HCT116 (cell line): ENCODE results near the gene OST4. TPM values are rescaled to one million over a fixed set of nuclear protein-coding genes. Genes with fewer than 3 reads are reported as not detected.

Source experiments
- ATAC-seq: fragments of 200-7000 bp; cut with Tn5 transposase; 2 replicates; pipeline ENCODE4 v1.9.1; 2020; ENCODE audit warnings: mild to moderate bottlenecking, moderate library complexity
- BruUV-seq: library from RNA; stranded (reverse); fragments of 400-500 nt; replicated peaks from 2 replicates; lab custom pipeline; 2021; lab: Mats Ljungman, UMichigan
- CTCF ChIA-PET: fragments of 300-600 bp; sonication (Branson Sonifier 250); formaldehyde crosslinking; loops from one replicate; lab custom pipeline; 2021; ENCODE audit warnings: antibody characterized with exemption; lab: Charles Lee
- POLR2A ChIA-PET: fragments of 300-600, 350-600 bp; sonication (Branson Sonifier 250); formaldehyde crosslinking; loops from one replicate; lab custom pipeline; 2021; ENCODE audit warnings: antibody characterized with exemption; lab: Charles Lee
- RAD21 ChIA-PET, 2 experiments: fragments of 300-600 bp; sonication (Branson Sonifier 250); formaldehyde crosslinking; loops; one replicate each; lab custom pipeline; 2023; ENCODE audit warnings: low total read pairs in 2 of 2; ENCODE audit not compliant: uncharacterized antibody in 2 of 2, unreplicated experiment in 2 of 2, low non-redundant PET in 1 of 2; lab: Charles Lee
- DNase-seq: peaks from one replicate; pipeline ENCODE4 v3.0.0-alpha.2; 2010; ENCODE audit warnings: low read depth, low spot score
- H2AFZ ChIP-seq: fragments of 200-600 bp; shearing (Covaris generic), sonication (generic); 2 replicates; pipeline ENCODE4 v1.6.1; 2017; ENCODE audit warnings: low read depth, mixed run types, mixed read lengths, antibody characterized with exemption, low read length; ENCODE audit not compliant: poor library complexity, severe bottlenecking
- H3K27ac ChIP-seq: 2 replicates; pipeline ENCODE4 v1.5.1; 2012; ENCODE audit warnings: low read depth, low read length
- H3K27me3 ChIP-seq: fragments of 200-600 bp; sonication (generic); 2 replicates; pipeline ENCODE4 v1.6.1; 2016; ENCODE audit warnings: mixed run types, low read length, mixed read lengths; ENCODE audit not compliant: insufficient read depth
- H3K36me3 ChIP-seq, 2 experiments: fragments of 200-500 bp in 1 of 2; fragments of 200-600 bp in 1 of 2; sonication (Bioruptor generic) in 1 of 2; sonication (generic) in 1 of 2; 2 replicates each; pipeline versions ENCODE4 v1.5.1 to v1.6.1; 2014 to 2016; ENCODE audit warnings: low read length in 2 of 2, inconsistent platforms in 1 of 2, mixed read lengths in 1 of 2, mixed run types in 1 of 2; ENCODE audit not compliant: insufficient read depth in 2 of 2, control insufficient read depth in 1 of 2
- H3K4me1 ChIP-seq, 2 experiments: fragments of 200-600 bp in 1 of 2; sonication (generic) in 1 of 2; 2 replicates each; pipeline versions ENCODE4 v1.5.1 to v1.6.1; 2012 to 2017; ENCODE audit warnings: low read length in 2 of 2, inconsistent platforms in 1 of 2, mild to moderate bottlenecking in 1 of 2, mixed read lengths in 1 of 2, mixed run types in 1 of 2, moderate library complexity in 1 of 2; ENCODE audit not compliant: insufficient read depth in 2 of 2, control insufficient read depth in 1 of 2
- H3K4me2 ChIP-seq: fragments of 200-600 bp; sonication (generic); 2 replicates; pipeline ENCODE4 v1.6.1; 2017; ENCODE audit warnings: mixed run types, low read length, mixed read lengths
- H3K4me3 ChIP-seq, 2 experiments: fragments of 200-600 bp in 1 of 2; sonication (generic) in 1 of 2; replicated peaks in 1 of 2; 2 replicates each; pipeline ENCODE4 v1.5.1; 2011 to 2016; ENCODE audit warnings: low read length in 2 of 2, control low read depth in 1 of 2, low read depth in 1 of 2, mild to moderate bottlenecking in 1 of 2, mixed read lengths in 1 of 2, mixed run types in 1 of 2
- H3K79me2 ChIP-seq: fragments of 200-600 bp; sonication (generic); 2 replicates; pipeline ENCODE4 v1.6.1; 2017; ENCODE audit warnings: mild to moderate bottlenecking, mixed run types, low read length, moderate library complexity, mixed read lengths; ENCODE audit not compliant: insufficient read depth
- H3K9ac ChIP-seq: fragments of 200-600 bp; sonication (generic); 2 replicates; pipeline ENCODE4 v1.6.1; 2016; ENCODE audit warnings: low read length, mixed read lengths
- H3K9me2 ChIP-seq: fragments of 200-600 bp; sonication (generic), shearing (Covaris generic); 2 replicates; pipeline ENCODE4 v1.6.1; 2017; ENCODE audit warnings: mixed run types, mild to moderate bottlenecking, moderate library complexity; ENCODE audit not compliant: insufficient read depth
- H3K9me3 ChIP-seq, 2 experiments: fragments of 200-500 bp in 1 of 2; fragments of 200-600 bp in 1 of 2; sonication (Bioruptor generic) in 1 of 2; sonication (generic) in 1 of 2; 2 replicates each; pipeline ENCODE4 v1.6.1; 2014 to 2017; ENCODE audit warnings: low read length in 2 of 2, mixed read lengths in 2 of 2, inconsistent platforms in 1 of 2, low read depth in 1 of 2, mild to moderate bottlenecking in 1 of 2, mixed run types in 1 of 2, moderate library complexity in 1 of 2; ENCODE audit not compliant: control insufficient read depth in 1 of 2, insufficient read depth in 1 of 2
- H4K20me1 ChIP-seq: fragments of 200-600 bp; sonication (generic), shearing (Covaris generic); 2 replicates; pipeline ENCODE4 v1.6.1; 2017; ENCODE audit warnings: mixed run types, mild to moderate bottlenecking, moderate library complexity; ENCODE audit not compliant: insufficient read depth
- ATF3 ChIP-seq: IDR thresholded peaks from 2 replicates; pipeline ENCODE4 v1.6.1; 2012
- CBX3 ChIP-seq: IDR thresholded peaks from 2 replicates; pipeline ENCODE4 v1.6.1; 2012; ENCODE audit warnings: low read depth
- ELF1 ChIP-seq: IDR thresholded peaks from 2 replicates; pipeline ENCODE4 v1.6.1; 2012; ENCODE audit warnings: low read depth, borderline replicate concordance
- EZH2 ChIP-seq: fragments of 200-600 bp; sonication (generic); IDR thresholded peaks from 2 replicates; pipeline ENCODE4 v1.6.1; 2017; ENCODE audit warnings: antibody characterized with exemption, mixed run types
- FOSL1 ChIP-seq: IDR thresholded peaks from 2 replicates; pipeline ENCODE4 v1.6.1; 2012; ENCODE audit warnings: low read depth
- JUND ChIP-seq: IDR thresholded peaks from 2 replicates; pipeline ENCODE4 v1.6.1; 2012
- MAX ChIP-seq: IDR thresholded peaks from 2 replicates; pipeline ENCODE4 v1.6.1; 2012
- POLR2A ChIP-seq: IDR thresholded peaks from 2 replicates; pipeline ENCODE4 v1.7.0; 2011; ENCODE audit warnings: borderline replicate concordance; ENCODE audit not compliant: insufficient read depth, insufficient read length; ENCODE audit errors: extremely low read depth
- REST ChIP-seq: IDR thresholded peaks from 2 replicates; pipeline ENCODE4 v1.6.1; 2012; ENCODE audit warnings: low read depth
- SIN3A ChIP-seq: IDR thresholded peaks from 2 replicates; pipeline ENCODE4 v1.6.1; 2012; ENCODE audit warnings: low read depth
- SRF ChIP-seq: IDR thresholded peaks from 2 replicates; pipeline ENCODE4 v1.6.1; 2012; ENCODE audit warnings: low read depth
- TCF7L2 ChIP-seq: IDR thresholded peaks from 2 replicates; pipeline ENCODE4 v1.7.0; 2011; ENCODE audit warnings: borderline replicate concordance, inconsistent platforms; ENCODE audit not compliant: insufficient read depth, insufficient read length; ENCODE audit errors: extremely low read depth
- YY1 ChIP-seq: IDR thresholded peaks from 2 replicates; pipeline ENCODE4 v1.6.1; 2011; ENCODE audit warnings: low read length, low read depth, moderate library complexity, mild to moderate bottlenecking; ENCODE audit not compliant: insufficient replicate concordance; ENCODE audit errors: extremely low read depth
- ZBTB33 ChIP-seq: IDR thresholded peaks from 2 replicates; pipeline ENCODE4 v1.6.1; 2011; ENCODE audit warnings: mild to moderate bottlenecking, low read length, moderate library complexity; ENCODE audit not compliant: insufficient replicate concordance; ENCODE audit errors: extremely low read depth
- intact Hi-C: fragments of 100-400 bp; cut with micrococcal nuclease; formaldehyde crosslinking; loops from 2 replicates; pipeline ENCODE4 v1.10.0; 2022
- total RNA-seq: library from RNA; stranded (reverse); gene quantifications from one replicate; pipeline ENCODE4 v1.2.1, GENCODE V29; 2021; ENCODE audit not compliant: unreplicated experiment

Gene OST4
- total RNA-seq, 1 experiment from 2014 or later = 187 TPM

- TF ChIP-seq REST = no peak
These were observed 23.0 kb upstream of the OST4 start (continued) for GRCh38 chr2:27094353-27094984.

GRCh38 chr2:27093430-27094352, 22.2 kb upstream of the OST4 start:
- Histone ChIP-seq H3K9me2 (no peaks in the 10 kb centered on the region), H3K36me3 (no peaks in the 10 kb centered on the region), H3K9ac (no peak overlapping the region), H3K27me3 (no peaks in the 10 kb centered on the region), H3K27ac (no peak overlapping the region), H3K4me1 (peaks cover 0 to 9% of the 10 kb centered on the region in 2 experiments; a peak in 1 of 4 replicates), H4K20me1 (no peaks in the 10 kb centered on the region), H3K4me2 (no peak overlapping the region), H3K9me3 (no peaks in the 10 kb centered on the region), H3K4me3 (no peak overlapping the region), H2AFZ (no peak overlapping the region), H3K79me2 (no peaks in the 10 kb centered on the region)
- RAD21 ChIA-PET = no interaction called here
- POLR2A ChIA-PET = no interaction called here
- DNase-seq = no peak
- no peak for ATAC-seq
- intact Hi-C loops = no loop called here
- no TSS peak for BruUV-seq
- no peak for TF ChIP-seq TCF7L2
- no peak for TF ChIP-seq CBX3
- no peak for TF ChIP-seq MAX
- TF ChIP-seq ATF3 = no peak
- TF ChIP-seq EZH2 = no peak
- TF ChIP-seq FOSL1 = no peak
- no peak for TF ChIP-seq SRF
- TF ChIP-seq ELF1 = no peak
- TF ChIP-seq YY1 = no peak
- TF ChIP-seq ZBTB33 = no peak
- no peak for TF ChIP-seq SIN3A
- no peak for TF ChIP-seq POLR2A
- TF ChIP-seq JUND = no peak
- CTCF ChIA-PET = no interaction called here
